SKM-1 treated with dmso at 0.1 percent for 144 hours (cell line): ENCODE results near the gene RBMS3.

Experiments
- DNase-seq: peaks from one replicate; lab custom pipeline; 2025; ENCODE audit not compliant: unreplicated experiment; lab: John Stamatoyannopoulos, UW

The RBMS3 gene

GRCh38 chr3:29608414-29609327 is 327.8 kb downstream of the RBMS3 start:
- no peak for DNase-seq

DNA sequence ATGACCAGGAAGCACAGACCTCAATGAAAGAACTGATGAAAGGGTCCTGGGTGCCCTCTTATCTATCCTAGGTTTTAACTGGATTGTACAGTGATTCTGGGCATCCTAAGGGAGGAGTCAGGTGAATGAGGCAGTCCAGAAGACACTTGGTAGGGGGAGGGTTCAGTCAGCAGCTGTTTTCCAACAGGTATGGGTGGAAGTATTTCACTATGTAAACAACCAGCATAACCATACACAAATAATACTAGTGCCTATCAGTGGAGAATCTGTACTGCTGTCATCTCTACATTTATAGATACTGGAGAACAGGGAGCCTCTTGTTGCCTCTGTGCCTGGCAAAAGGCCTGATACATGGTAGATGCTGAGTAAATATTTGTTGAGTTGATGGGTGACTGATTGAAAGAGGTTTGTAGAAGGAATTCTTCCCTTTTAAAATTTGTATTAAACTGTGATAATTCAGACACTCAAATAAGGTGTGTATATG is 328.5 kb downstream of the RBMS3 start:
- no peak for DNase-seq

- DNase-seq, result no peak
Observed at GRCh38 chr3:29610781-29611180, 329.9 kb downstream of the RBMS3 start.

DNA sequence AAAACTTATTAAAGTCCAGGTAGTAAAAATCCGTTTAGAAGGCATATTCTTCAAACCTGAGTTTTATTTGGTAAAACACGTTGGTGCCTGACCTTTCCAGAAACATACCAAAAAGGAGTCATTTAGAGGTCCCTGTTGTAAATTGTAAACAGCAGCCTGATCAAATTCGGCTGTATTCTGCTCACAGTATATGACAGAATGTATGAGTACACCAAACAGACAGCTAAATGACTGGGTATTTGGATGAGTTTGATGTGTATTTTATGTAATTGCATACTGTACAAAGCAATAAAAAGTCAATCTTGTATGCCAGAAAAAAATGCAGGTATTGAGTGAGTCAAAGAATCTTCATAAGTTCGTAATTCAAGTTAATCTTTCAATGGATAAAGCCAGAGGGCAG is 330.4 kb downstream of the RBMS3 start:
- DNase-seq, result no peak

DNA sequence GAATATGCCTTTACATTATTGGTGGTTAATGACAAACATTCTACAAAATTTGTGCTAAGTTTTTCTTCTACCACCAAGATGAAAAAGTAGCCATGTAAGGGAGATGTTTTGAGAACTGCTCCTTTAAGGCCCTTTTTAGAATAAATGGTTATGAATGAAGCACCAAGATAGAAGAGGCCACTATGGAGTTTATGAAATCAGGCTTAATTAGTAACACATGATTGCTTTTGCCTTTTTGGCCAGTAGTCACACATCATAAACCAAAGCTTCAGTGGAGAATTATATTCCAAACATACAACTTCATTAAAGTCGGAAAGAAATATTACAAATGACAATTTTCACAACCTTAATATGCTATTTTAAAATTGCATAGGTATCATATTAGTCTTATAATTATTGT is 331.7 kb downstream of the RBMS3 start:
- no peak for DNase-seq

DNA sequence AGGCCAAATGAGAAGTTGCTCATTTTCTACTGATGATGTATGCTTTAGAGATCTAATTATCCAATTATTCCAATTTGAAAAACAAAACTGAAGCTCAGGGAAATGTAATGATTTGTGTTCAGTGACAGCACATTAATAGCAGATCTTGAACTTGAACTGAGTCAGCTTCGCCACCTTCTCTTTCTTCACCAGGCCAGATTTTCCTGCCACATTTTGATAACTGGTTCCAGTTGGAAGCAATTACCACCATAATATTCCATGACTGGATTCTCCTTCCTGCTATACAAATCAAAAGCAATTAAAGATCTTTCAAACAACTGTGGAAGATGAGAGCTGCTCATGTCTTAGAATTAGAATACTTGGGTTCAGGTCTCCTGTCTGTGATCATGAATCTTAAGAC is 334.1 kb downstream of the RBMS3 start:
- no peak for DNase-seq

GRCh38 chr3:29618395-29619282 is 337.8 kb downstream of the RBMS3 start:
- peak; percentile 60 for DNase-seq

DNA sequence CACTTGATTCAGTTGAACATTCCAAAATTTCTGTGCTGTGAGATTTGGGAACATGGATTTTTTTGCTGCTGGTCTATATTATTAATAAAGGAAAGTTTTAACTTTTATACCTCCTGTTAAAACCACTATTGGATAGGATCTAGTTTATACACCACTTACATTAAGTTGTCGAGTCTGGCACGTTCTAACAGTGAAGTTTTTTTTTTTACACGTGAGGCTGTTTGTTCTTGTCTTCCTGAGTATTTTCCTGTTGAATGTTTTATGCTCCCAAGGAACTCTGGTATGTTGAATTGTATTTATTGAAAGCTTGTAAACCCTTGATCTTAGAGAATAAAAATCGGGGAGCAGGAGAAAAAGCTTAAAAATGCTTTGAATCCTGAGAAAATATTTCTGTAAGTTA is 338.8 kb downstream of the RBMS3 start:
- DNase-seq, result no peak

DNA sequence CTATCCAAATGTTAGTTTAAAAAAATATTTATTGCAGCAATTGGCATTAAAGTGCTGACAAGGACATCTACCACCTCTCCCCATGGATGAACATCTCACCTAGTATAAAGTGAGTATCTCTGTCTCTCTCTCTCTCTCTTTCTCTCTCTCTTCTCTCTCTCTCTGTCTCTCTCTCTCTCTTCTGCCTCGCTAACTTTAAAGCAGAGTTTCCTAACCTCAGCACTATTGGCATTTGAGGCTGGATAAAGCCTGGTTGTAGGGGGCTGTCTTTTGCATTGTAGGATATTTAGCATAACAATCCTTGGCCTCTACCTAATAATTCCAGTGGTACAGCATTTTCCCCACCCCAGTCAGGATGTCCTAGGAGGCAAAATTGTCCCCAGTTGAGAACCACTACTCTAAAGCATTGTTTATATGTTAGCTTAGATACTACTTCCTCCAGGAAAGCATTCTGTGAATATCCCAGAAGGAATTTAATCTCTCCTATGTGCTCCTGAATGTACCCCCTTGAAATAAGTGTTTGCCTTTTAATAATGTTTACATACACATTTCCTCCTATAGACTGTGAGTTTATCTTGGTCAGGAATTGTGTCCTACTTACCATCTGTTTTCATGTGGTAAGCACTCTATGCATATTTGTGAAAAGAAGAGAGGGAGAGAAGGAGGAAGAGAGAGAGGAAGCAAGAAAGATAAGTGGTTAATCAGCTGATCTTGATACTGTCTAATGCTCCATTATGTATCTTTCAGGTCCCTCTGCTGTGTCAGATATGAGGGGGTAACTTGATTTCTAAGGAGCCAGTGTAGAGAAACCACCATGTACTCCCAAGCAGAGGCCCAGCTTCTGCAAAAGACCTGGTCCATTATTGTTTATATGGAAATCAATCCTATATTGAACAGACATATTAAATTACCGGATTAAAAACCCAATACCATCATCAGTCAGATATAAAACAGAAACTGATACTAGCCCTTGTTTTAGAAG is 346.6 kb downstream of the RBMS3 start:
- no peak for DNase-seq

- no peak for DNase-seq
Observed at GRCh38 chr3:29628795-29629194, 347.9 kb downstream of the RBMS3 start.

DNA sequence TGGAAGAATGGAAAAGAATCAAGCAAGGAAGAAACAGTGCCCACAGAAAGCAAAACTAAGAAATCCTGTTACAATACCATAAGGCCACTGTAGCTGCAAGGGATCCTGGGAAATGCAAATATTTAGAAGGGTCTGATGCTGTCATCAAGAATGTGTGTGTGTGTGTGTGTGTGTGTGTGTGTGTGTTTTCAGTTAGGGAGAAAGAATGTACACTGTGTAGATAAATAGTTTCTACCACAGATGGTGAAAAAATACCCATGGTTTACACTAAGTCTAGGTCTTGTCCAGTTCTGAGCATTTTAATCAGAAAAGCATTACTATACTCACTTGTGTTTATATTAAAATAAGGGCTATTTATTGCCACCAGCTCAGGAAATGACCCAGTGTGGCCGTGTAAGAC is 355.0 kb downstream of the RBMS3 start:
- DNase-seq, result no peak

GRCh38 chr3:29637068-29637467 is 356.2 kb downstream of the RBMS3 start:
- no peak for DNase-seq

GRCh38 chr3:29639578-29640290 is 358.9 kb downstream of the RBMS3 start:
- DNase-seq, result no peak

GRCh38 chr3:29642393-29643033 is 361.6 kb downstream of the RBMS3 start:
- no peak for DNase-seq

DNA sequence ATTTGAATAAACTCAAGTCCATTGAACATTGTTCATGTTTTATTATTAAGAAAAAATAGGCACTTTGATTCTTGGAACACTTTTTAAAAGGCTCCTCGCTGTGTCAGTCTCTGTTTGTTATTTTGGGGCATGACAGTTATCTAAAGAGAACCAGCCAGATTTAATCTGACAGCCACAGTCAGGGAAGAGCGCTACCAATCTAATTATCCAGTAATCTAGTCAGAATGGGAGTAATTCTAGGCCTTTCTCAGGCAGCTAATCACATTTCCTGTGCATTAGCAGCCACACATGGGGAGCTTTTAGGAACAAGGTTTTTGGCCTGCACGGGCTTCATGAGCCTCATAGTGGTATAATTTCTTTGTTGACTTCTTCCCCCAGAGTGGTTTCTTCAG is 362.2 kb downstream of the RBMS3 start:
- DNase-seq, result no peak

GRCh38 chr3:29644261-29644660 is 363.4 kb downstream of the RBMS3 start:
- no peak for DNase-seq

GRCh38 chr3:29644956-29645636 is 364.2 kb downstream of the RBMS3 start:
- DNase-seq, result no peak

DNA sequence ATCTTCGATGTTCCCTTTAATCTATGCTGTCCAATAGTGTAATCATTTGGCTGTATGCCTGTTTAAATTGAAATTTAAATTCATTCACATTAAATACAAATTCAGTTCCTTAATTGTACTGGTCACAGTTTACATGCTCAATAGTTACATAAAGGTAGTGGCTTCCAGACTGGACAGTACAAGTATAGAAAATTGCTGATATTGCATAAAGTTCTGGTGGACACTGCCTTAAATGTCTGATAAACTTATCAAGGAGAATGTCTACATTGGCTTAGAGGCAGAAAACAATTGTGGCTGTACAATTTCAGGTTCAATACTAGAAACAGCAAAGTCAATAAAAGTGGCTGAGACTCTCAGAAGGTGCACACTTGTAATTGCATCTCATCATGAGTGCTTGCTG is 365.2 kb downstream of the RBMS3 start:
- no peak for DNase-seq
